Stromal cell of bone marrow (primary cell): ENCODE data around the gene MTOR.

Experiments
- DNase-seq: peaks from one replicate; pipeline ENCODE4 v3.0.0-alpha.2; 2012; ENCODE audit warnings: low read depth

The MTOR gene

GRCh38 chr1:11216074-11216473 lies 46.3 kb downstream of the MTOR start:
- DNase-seq = no peak

GRCh38 chr1:11215381-11216005 lies 46.9 kb downstream of the MTOR start:
- no peak for DNase-seq

GRCh38 chr1:11214698-11215380 lies 47.5 kb downstream of the MTOR start:
- DNase-seq = no peak

- no peak for DNase-seq
Measured at GRCh38 chr1:11211925-11212587, 50.3 kb downstream of the MTOR start.

GRCh38 chr1:11211461-11211860 lies 50.9 kb downstream of the MTOR start:
- DNase-seq = no peak

GRCh38 chr1:11207898-11208611 lies 54.3 kb downstream of the MTOR start:
- DNase-seq = no peak

- DNase-seq = no peak
Measured at GRCh38 chr1:11204396-11205190, 57.8 kb downstream of the MTOR start.

- no peak for DNase-seq
Measured at GRCh38 chr1:11198851-11199594, 63.3 kb downstream of the MTOR start.

- no peak for DNase-seq
Measured at GRCh38 chr1:11198257-11198656, 64.1 kb downstream of the MTOR start.

- DNase-seq = no peak
Measured at GRCh38 chr1:11197359-11197758, 65.0 kb downstream of the MTOR start.

- DNase-seq = no peak
Measured at GRCh38 chr1:11196945-11197344, 65.4 kb downstream of the MTOR start.

GRCh38 chr1:11194407-11195176 lies 67.8 kb downstream of the MTOR start:
- DNase-seq = no peak

- no peak for DNase-seq
Measured at GRCh38 chr1:11193376-11193775, 69.0 kb downstream of the MTOR start.

- DNase-seq = no peak
Measured at GRCh38 chr1:11188858-11189451, 73.4 kb downstream of the MTOR start, which contains the start of gene ANGPTL7. Gene ANGPTL7 (plus strand): TSS chr1:11189355. CDS start chr1:11189580, 225 bp downstream.

GRCh38 chr1:11188381-11188780 lies 74.0 kb downstream of the MTOR start:
- no peak for DNase-seq

GRCh38 chr1:11187931-11188330 lies 74.4 kb downstream of the MTOR start:
- DNase-seq = no peak

GRCh38 chr1:11187494-11187893 lies 74.9 kb downstream of the MTOR start:
- DNase-seq = no peak

GRCh38 chr1:11187000-11187399 lies 75.4 kb downstream of the MTOR start:
- DNase-seq = no peak

- no peak for DNase-seq
Measured at GRCh38 chr1:11184973-11185372, 77.4 kb downstream of the MTOR start.

GRCh38 chr1:11182884-11183283 lies 79.5 kb downstream of the MTOR start:
- DNase-seq = no peak
